Pancreas (tissue), 10 donors: ENCODE data around the gene EIF3D. TPM values are rescaled to one million over a fixed set of nuclear protein-coding genes. Genes with fewer than 3 reads are reported as not detected.

Experiments used
- ATAC-seq, 4 donors: fragments of 200-7000 bp; cut with Tn5 transposase; one replicate each; pipeline versions ENCODE4 v1.8.0 to v1.9.1; 2020; ENCODE audit warnings: mild to moderate bottlenecking in 4 of 4, moderate library complexity in 4 of 4
- DNase-seq, 6 donors: peaks; one replicate each; pipeline ENCODE4 v3.0.0-alpha.2; 2020
- FAIRE-seq: peaks from 2 replicates; lab custom pipeline; 2012; peaks lifted over from hg19 to GRCh38; lab: Jason Lieb, UNC
- H3K27ac ChIP-seq, 4 donors: fragments of 200-600 bp; sonication (generic); 1 replicate in 3 of 4; 2 replicates in 1 of 4; pipeline versions ENCODE4 v1.5.0 to v1.8.0; 2020
- H3K27me3 ChIP-seq, 4 donors: fragments of 200-600 bp; one replicate each; pipeline ENCODE4 v1.8.0; 2021
- H3K36me3 ChIP-seq, 3 donors: fragments of 200-600 bp; sonication (generic) in 1 of 3; one replicate each; pipeline versions ENCODE4 v1.5.0 to v1.8.0; 2020 to 2021
- H3K4me1 ChIP-seq, 3 donors: fragments of 200-600 bp; one replicate each; pipeline ENCODE4 v1.8.0; 2021
- H3K4me3 ChIP-seq, 4 donors: fragments of 200-600 bp; sonication (generic) in 2 of 4; one replicate each; pipeline versions ENCODE4 v1.5.0 to v1.8.0; 2020 to 2021
- H3K9me3 ChIP-seq, 4 donors: fragments of 200-600 bp; one replicate each; pipeline ENCODE4 v1.8.0; 2021
- WGBS, 2 donors: extraction: QIAGEN DNeasy Blood & Tissue Kit; methylation state at CpG; one replicate each; pipeline ENCODE4 v1.1.7; 2013; 5-methylcytosine and 5-hydroxymethylcytosine counted together
- intact Hi-C, 3 donors: fragments of 100-400 bp; cut with DNase I; formaldehyde crosslinking; loops; one replicate each; pipeline versions ENCODE4 v1.11.1 to v1.14.2; 2022
- polyA plus RNA-seq, 2 donors: library from polyadenylated mRNA; stranded (reverse); fragments of 200-250 nt; gene quantifications; one replicate each; pipeline ENCODE4 v1.2.3, GENCODE V29; 2013
- total RNA-seq, 6 donors: library from RNA; stranded (reverse); fragmentation: NEBNext Ultra II Directional in 4 of 6; extraction: Animal tissue kit (Norgen Biotek cat#: 25700) in 4 of 6; gene quantifications; one replicate each; pipeline versions ENCODE4 v1.2.1 to v1.2.4, GENCODE V29; 2021 to 2023
- TF ChIP-seq, protein P1 (sequence below), 4 donors: fragments of 200-600 bp; sonication (generic) in 3 of 4; IDR thresholded peaks; one replicate each; pipeline versions ENCODE4 v1.5.0 to v1.8.0; 2021; ENCODE audit warnings: antibody characterized with exemption in 4 of 4
- donor health status: healthy with polysubstance abuse.
- donor health status: DM: no; HTN: no; CAD: no; lungs with moderate emphysema.
- donor health status: DM: no; HTN: no; CAD: no.
- donor health status: control.
- donor health status: control.
- donor health status: Bipolar disorder and iron deficiency.
- donor health status: DM: yes; HTN: yes; CAD: no.
- donor health status: DM: no; HTN: no; CAD: no.
- donor health status: DM: no; HTN: no; CAD: no.
- donor health status: DM: yes; HTN: yes; CAD: no.

Gene EIF3D
- total and polyA plus RNA-seq, 8 donors, result 106 to 182 (median 136) TPM

DNA sequence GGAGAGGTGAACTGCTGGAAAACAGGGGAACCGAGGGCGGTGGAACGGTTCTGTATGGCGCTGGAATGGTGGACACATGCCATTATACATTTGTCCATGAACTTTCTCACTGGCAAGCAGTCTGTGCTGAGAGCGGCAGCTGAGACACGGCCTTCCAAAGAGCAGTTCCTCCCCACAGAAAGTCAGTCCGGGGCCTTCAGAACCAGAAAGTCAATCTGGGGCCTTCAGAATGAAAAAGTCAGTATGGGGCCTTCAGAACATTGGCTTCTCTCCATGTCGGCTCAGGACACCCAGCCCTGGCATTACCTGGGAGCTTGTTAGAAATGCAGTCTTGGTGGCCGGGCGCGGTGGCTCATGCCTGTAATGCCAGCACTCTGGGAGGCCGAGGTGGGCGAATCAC, 56.3 kb downstream of the EIF3D start:
- Histone ChIP-seq H3K36me3 (peaks cover 0 to 24% (median 11%) of the 10 kb centered on the region in 3 donors), H3K4me1 (peaks cover 0 to 4% (median 0%) of the 10 kb centered on the region in 3 donors), H3K27me3 (no peaks in the 10 kb centered on the region), H3K27ac (no peak overlapping the region), H3K9me3 (no peaks in the 10 kb centered on the region), H3K4me3 (no peak overlapping the region)
- WGBS, 2 donors, result 72 to 83% methylated on average over 13 of the region's 13 CpGs
- intact Hi-C loops, result loop anchor here in 2 of 3 donors (5.0 to 10.0 kb wide), 2 partner anchors 168 to 170 kb away; no protein-coding TSS in a partner anchor
- FAIRE-seq (no peak), DNase-seq (no peak), ATAC-seq (no peak)
- TF ChIP-seq, protein P1, sequence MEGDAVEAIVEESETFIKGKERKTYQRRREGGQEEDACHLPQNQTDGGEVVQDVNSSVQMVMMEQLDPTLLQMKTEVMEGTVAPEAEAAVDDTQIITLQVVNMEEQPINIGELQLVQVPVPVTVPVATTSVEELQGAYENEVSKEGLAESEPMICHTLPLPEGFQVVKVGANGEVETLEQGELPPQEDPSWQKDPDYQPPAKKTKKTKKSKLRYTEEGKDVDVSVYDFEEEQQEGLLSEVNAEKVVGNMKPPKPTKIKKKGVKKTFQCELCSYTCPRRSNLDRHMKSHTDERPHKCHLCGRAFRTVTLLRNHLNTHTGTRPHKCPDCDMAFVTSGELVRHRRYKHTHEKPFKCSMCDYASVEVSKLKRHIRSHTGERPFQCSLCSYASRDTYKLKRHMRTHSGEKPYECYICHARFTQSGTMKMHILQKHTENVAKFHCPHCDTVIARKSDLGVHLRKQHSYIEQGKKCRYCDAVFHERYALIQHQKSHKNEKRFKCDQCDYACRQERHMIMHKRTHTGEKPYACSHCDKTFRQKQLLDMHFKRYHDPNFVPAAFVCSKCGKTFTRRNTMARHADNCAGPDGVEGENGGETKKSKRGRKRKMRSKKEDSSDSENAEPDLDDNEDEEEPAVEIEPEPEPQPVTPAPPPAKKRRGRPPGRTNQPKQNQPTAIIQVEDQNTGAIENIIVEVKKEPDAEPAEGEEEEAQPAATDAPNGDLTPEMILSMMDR (IDR thresholded peaks at IDR 0.05), result no peak

DNA sequence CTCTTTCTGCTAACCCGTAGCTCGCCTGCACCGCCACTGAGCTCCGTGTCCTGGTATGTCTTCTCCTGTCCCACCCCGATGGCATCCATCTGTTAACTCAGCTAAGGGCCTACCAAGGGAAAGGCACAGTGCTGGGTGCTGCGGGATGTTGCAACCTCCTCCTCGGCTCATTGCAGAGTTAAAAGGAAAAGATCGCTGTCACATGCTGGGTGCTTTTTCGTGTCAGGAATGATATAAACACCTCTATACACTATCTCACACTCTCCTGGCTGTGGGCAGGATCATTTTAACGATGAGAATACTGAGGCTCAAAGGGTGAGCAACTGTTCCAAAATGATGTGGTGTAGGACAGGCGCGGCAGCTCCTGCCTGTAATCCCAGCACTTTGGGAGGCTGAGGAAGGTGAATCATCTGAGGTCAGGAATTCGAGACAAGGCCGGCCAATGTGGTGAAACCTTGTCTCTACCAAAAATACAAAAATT, 57.6 kb downstream of the EIF3D start:
- H3K36me3 ChIP-seq, result peaks cover 0 to 20% (median 8%) of the 10 kb centered on the region in 3 donors
- WGBS, 2 donors, result 86 to 89% methylated on average over 14 of the region's 14 CpGs
- TF ChIP-seq, protein P1 (IDR thresholded peaks at IDR 0.05), result no peak
- FAIRE-seq (no peak), DNase-seq (no peak), ATAC-seq (no peak)
- no peaks in the 10 kb centered on the region for H3K27me3 ChIP-seq
- peaks cover 0 to 11% (median 0%) of the 10 kb centered on the region in 3 donors for H3K4me1 ChIP-seq
- intact Hi-C loops, result loop anchor here in 2 of 3 donors (5.0 to 10.0 kb wide), 2 partner anchors 167 to 169 kb away; no protein-coding TSS in a partner anchor
- H3K9me3 ChIP-seq, result no peaks in the 10 kb centered on the region
- H3K4me3 ChIP-seq, result no peak overlapping the region
- H3K27ac ChIP-seq, result no peak overlapping the region

DNA sequence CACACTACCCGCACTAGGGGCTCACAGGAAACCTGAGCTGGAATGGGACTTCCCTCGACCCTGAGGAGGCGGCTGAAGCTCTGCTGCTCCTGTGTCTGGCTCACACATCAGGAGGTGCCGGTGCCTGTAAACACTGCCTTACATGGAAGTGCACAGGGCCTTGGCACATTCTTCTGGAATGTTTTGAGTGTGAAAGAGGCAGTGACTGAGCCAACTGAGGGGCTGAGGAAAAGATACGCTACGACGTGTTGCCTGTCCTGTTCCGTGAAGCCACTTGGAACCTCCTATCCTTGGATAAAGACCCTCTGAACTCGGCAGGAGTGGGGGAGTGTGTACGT, 58.0 kb downstream of the EIF3D start:
- no peak for FAIRE-seq
- no peak for DNase-seq

DNA sequence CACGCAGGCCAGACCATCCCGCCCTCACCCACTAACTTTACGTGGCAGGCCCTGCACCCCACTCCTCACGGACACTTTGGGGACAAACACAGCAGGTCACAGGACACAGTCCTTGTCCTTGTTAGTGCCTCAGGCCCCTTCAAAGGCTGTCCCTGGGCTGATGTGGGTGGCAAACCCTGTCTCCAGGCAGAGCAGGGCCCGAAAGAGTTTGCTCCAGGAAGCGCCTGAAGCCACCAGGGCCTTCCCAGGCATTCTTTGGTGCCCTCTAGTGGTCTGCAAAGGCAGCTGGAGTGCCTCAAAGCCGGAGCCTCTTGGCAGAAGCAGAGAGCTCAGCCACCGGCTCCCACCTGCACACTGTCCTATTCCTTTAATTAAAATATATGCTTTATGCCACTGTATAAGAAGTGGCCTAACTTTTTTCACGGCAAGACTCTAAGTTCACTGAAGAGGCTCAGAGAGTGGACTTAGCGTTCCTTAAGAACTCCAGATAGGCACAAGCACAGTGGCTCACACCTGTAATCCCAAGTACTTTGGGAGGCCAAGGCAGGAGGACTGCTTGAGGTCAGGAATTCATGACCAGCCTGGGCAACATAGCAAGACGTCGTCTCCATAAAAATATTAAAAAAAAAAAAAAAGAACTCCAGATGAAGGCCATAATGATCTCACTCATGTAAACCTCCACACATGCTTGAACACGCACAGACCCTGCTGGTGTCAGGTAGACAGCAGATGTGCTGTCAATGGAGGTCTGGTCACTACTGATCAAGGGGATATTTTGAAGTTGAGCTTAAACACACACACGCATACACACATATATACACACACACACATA, 58.6 kb downstream of the EIF3D start:
- Histone ChIP-seq H3K4me1 (peaks cover 8 to 18% (median 8%) of the 10 kb centered on the region in 3 donors), H3K27me3 (no peaks in the 10 kb centered on the region), H3K36me3 (peaks cover 0 to 10% (median 0%) of the 10 kb centered on the region in 3 donors), H3K4me3 (no peak overlapping the region), H3K27ac (peak overlapping the region in 1 of 4 donors; percentile 23), H3K9me3 (no peaks in the 10 kb centered on the region)
- WGBS, 2 donors, result 40 to 41% methylated on average over 14 of the region's 14 CpGs
- ATAC-seq (peak; percentile 51 to 81 (median 78)), FAIRE-seq (no peak), DNase-seq (peak; percentile 78 to 92 (median 80))
- intact Hi-C loops, result loop anchor here in 2 of 3 donors (5.0 to 10.0 kb wide), 2 partner anchors 166 to 168 kb away; no protein-coding TSS in a partner anchor
- TF ChIP-seq, protein P1 (IDR thresholded peaks at IDR 0.05), result peak; percentile 89 to 97 (median 92)

More for the DNA sequence above, 58.0 kb downstream of the EIF3D start:
- no peak for ATAC-seq
- no peaks in the 10 kb centered on the region for H3K27me3 ChIP-seq
- TF ChIP-seq, protein P1 (IDR thresholded peaks at IDR 0.05), result no peak
- no peak overlapping the region for H3K27ac ChIP-seq
- peaks cover 3 to 13% (median 4%) of the 10 kb centered on the region in 3 donors for H3K4me1 ChIP-seq
- WGBS, 2 donors, result 73 to 78% methylated on average over 10 of the region's 10 CpGs
- H3K36me3 ChIP-seq, result peaks cover 0 to 16% (median 4%) of the 10 kb centered on the region in 3 donors
- no peaks in the 10 kb centered on the region for H3K9me3 ChIP-seq
- intact Hi-C loops, result loop anchor here in 2 of 3 donors (5.0 to 10.0 kb wide), 2 partner anchors 166 to 169 kb away; no protein-coding TSS in a partner anchor
- H3K4me3 ChIP-seq, result no peak overlapping the region
